Measurements from ENCODE around the gene PARVB.
"Not testable (repeated sequence)": the region's sequence is repeated elsewhere in the genome, so short reads cannot be mapped to it uniquely, and the experiment has no call there.

The PARVB gene

GRCh38 chr22:44110656-44111055, 86.6 kb downstream of the PARVB start:
- DNase-seq (ENCODE audit: low read depth): not testable (repeated sequence)

- no peak for DNase-seq (ENCODE audit: low read depth)
These were observed 87.6 kb downstream of the PARVB start for GRCh38 chr22:44111562-44112155.

- DNase-seq (ENCODE audit: low read depth): no peak
These were observed 88.1 kb downstream of the PARVB start for GRCh38 chr22:44112191-44112590.

GRCh38 chr22:44116331-44116730, 92.2 kb downstream of the PARVB start:
- no peak for DNase-seq (ENCODE audit: low read depth)

- DNase-seq (ENCODE audit: low read depth): no peak
These were observed 92.9 kb downstream of the PARVB start for GRCh38 chr22:44116755-44117684.

GRCh38 chr22:44117746-44118145, 93.6 kb downstream of the PARVB start:
- DNase-seq (ENCODE audit: low read depth): no peak

- DNase-seq (ENCODE audit: low read depth): no peak
These were observed 94.7 kb downstream of the PARVB start for GRCh38 chr22:44118645-44119315.

- no peak for DNase-seq (ENCODE audit: low read depth)
These were observed 95.7 kb downstream of the PARVB start for GRCh38 chr22:44119669-44120313.

- DNase-seq (ENCODE audit: low read depth): no peak
These were observed 96.2 kb downstream of the PARVB start for GRCh38 chr22:44120314-44120704.

GRCh38 chr22:44125421-44125820, 101.3 kb downstream of the PARVB start:
- no peak for DNase-seq (ENCODE audit: low read depth)

- no peak for DNase-seq (ENCODE audit: low read depth)
These were observed 102.7 kb downstream of the PARVB start for GRCh38 chr22:44126807-44127206.

- DNase-seq (ENCODE audit: low read depth): no peak
These were observed 103.3 kb downstream of the PARVB start for GRCh38 chr22:44127356-44127755.

GRCh38 chr22:44128958-44129618, 105.0 kb downstream of the PARVB start:
- no peak for DNase-seq (ENCODE audit: low read depth)

GRCh38 chr22:44129619-44129976, 105.5 kb downstream of the PARVB start:
- DNase-seq (ENCODE audit: low read depth): no peak

- no peak for DNase-seq (ENCODE audit: low read depth)
These were observed 106.1 kb downstream of the PARVB start for GRCh38 chr22:44130076-44130711.

- no peak for DNase-seq (ENCODE audit: low read depth)
These were observed 107.3 kb downstream of the PARVB start for GRCh38 chr22:44131412-44131811.

GRCh38 chr22:44131989-44132685, 108.0 kb downstream of the PARVB start:
- DNase-seq (ENCODE audit: low read depth): no peak

GRCh38 chr22:44132724-44133123, 108.6 kb downstream of the PARVB start:
- DNase-seq (ENCODE audit: low read depth): no peak

- no peak for DNase-seq (ENCODE audit: low read depth)
These were observed 109.1 kb downstream of the PARVB start for GRCh38 chr22:44133161-44133560.

- no peak for DNase-seq (ENCODE audit: low read depth)
These were observed 109.9 kb downstream of the PARVB start for GRCh38 chr22:44133901-44134571.

Measured in activated T-helper 9 cell treated with anti-CD3 and anti-CD28 coated beads, Interleukin-2, amount 50 U/mL, for 16 hours (primary cell).